CD4-positive, alpha-beta T cell (primary cell): ENCODE data around the gene USH1C. TPM values are rescaled to one million over a fixed set of nuclear protein-coding genes. Genes with fewer than 3 reads are reported as not detected.

Experiments used
- ATAC-seq: fragments of 200-7000 bp; cut with Tn5 transposase; one replicate; pipeline ENCODE4 v1.10.0; 2022; ENCODE audit warnings: mild to moderate bottlenecking; ENCODE audit not compliant: poor library complexity
- CTCF ChIA-PET: fragments of 350-600 bp; sonication (Branson Sonifier 250); formaldehyde crosslinking; loops from one replicate; lab custom pipeline; 2021; ENCODE audit warnings: antibody characterized with exemption, inconsistent platforms; lab: Charles Lee
- POLR2A ChIA-PET: fragments of 350-600 bp; sonication (Branson Sonifier 250); formaldehyde crosslinking; loops from one replicate; lab custom pipeline; 2021; ENCODE audit warnings: antibody characterized with exemption, inconsistent platforms; lab: Charles Lee
- DNase-seq, 14 experiments: peaks; one replicate each; pipeline ENCODE4 v3.0.0-alpha.2; 2013 to 2020; ENCODE audit warnings: mixed read lengths in 2 of 14
- H3K27ac ChIP-seq, 2 donors: one replicate each; pipeline versions ENCODE4 v1.5.1 to v1.7.0; 2013; ENCODE audit warnings: low read length in 2 of 2, low read depth in 1 of 2, mild to moderate bottlenecking in 1 of 2
- H3K27me3 ChIP-seq, 2 experiments: 1 replicate in 1 of 2; 2 replicates in 1 of 2; pipeline versions ENCODE4 v1.6.1 to v1.7.0; 2013; ENCODE audit warnings: low read length in 2 of 2, control low read depth in 1 of 2, mild to moderate bottlenecking in 1 of 2, moderate library complexity in 1 of 2; ENCODE audit not compliant: insufficient read depth in 2 of 2, control insufficient read depth in 1 of 2
- H3K36me3 ChIP-seq: one replicate; pipeline ENCODE4 v1.6.1; 2013; ENCODE audit warnings: low read length, control low read depth; ENCODE audit not compliant: insufficient read depth
- H3K4me1 ChIP-seq: one replicate; pipeline ENCODE4 v1.6.1; 2013; ENCODE audit warnings: low read length, control low read depth; ENCODE audit not compliant: insufficient read depth
- H3K4me3 ChIP-seq: one replicate; pipeline ENCODE4 v1.5.1; 2013; ENCODE audit warnings: mild to moderate bottlenecking, low read length, moderate library complexity
- H3K9me3 ChIP-seq, 2 experiments: 1 replicate in 1 of 2; 2 replicates in 1 of 2; pipeline versions ENCODE4 v1.6.1 to v1.7.0; 2013; ENCODE audit warnings: low read length in 2 of 2, mild to moderate bottlenecking in 2 of 2, control low read depth in 1 of 2, moderate library complexity in 1 of 2; ENCODE audit not compliant: control insufficient read depth in 1 of 2, insufficient read depth in 1 of 2
- H3K27ac Mint-ChIP-seq: one replicate; pipeline ENCODE4 v1.8.0; 2020; ENCODE audit warnings: mixed read lengths
- H3K27me3 Mint-ChIP-seq: one replicate; pipeline ENCODE4 v1.8.0; 2021; ENCODE audit warnings: mixed read lengths
- H3K36me3 Mint-ChIP-seq: one replicate; pipeline ENCODE4 v1.8.0; 2021; ENCODE audit warnings: low read depth, mixed read lengths
- H3K4me1 Mint-ChIP-seq: one replicate; pipeline ENCODE4 v1.8.0; 2021; ENCODE audit warnings: low read depth, mixed read lengths
- H3K4me3 Mint-ChIP-seq: one replicate; pipeline ENCODE4 v1.8.0; 2020; ENCODE audit warnings: mild to moderate bottlenecking, mixed read lengths
- H3K9me3 Mint-ChIP-seq: one replicate; pipeline ENCODE4 v1.8.0; 2020; ENCODE audit warnings: mixed read lengths
- CTCF ChIP-seq: fragments of 200-600 bp; IDR thresholded peaks from one replicate; pipeline ENCODE4 v1.8.0; 2022; ENCODE audit warnings: antibody characterized with exemption, mild to moderate bottlenecking
- intact Hi-C, 2 experiments: fragments of 100-400 bp; cut with DNase I in 1 of 2; cut with micrococcal nuclease in 1 of 2; formaldehyde crosslinking; loops; one replicate each; pipeline versions ENCODE4 v1.15.1 to v1.9.0; 2023 to 2025; cut with DNase I, micrococcal nuclease
- total RNA-seq, 174 experiments: library from RNA in 2 of 174; stranded (reverse) in 2 of 174; gene quantifications; one replicate each; pipeline ENCODE4 v1.2.3 and lab custom pipeline; 2021 to 2026

Gene USH1C
- total RNA-seq, 2 experiments from 2014 or later, result not detected

GRCh38 chr11:17553249-17553546 is 9.0 kb upstream of the USH1C start:
- Mint-ChIP-seq H3K36me3 (no peaks in the 10 kb centered on the region), H3K27ac (no peak overlapping the region), H3K4me1 (no peaks in the 10 kb centered on the region), H3K4me3 (no peak overlapping the region), H3K9me3 (no peaks in the 10 kb centered on the region), H3K27me3 (peaks cover 24% of the 10 kb centered on the region)
- no peak for TF ChIP-seq CTCF
- Histone ChIP-seq H3K4me1 (no peaks in the 10 kb centered on the region), H3K27me3 (peaks cover 3% of the 10 kb centered on the region in 2 experiments), H3K36me3 (no peaks in the 10 kb centered on the region), H3K4me3 (no peak overlapping the region), H3K27ac (no peak overlapping the region), H3K9me3 (no peaks in the 10 kb centered on the region)
- ChIA-PET POLR2A (no interaction called here), CTCF (no interaction called here)
- ATAC-seq, result no peak
- intact Hi-C loops, result loop anchor here in 1 of 2 experiments (10.0 kb wide), 1 partner anchor 62 kb away; no protein-coding TSS in a partner anchor
- DNase-seq, result no peak

GRCh38 chr11:17552392-17553248 is 8.4 kb upstream of the USH1C start:
- H3K36me3 ChIP-seq, result no peaks in the 10 kb centered on the region
- intact Hi-C loops, result loop anchor here in 1 of 2 experiments (10.0 kb wide), 1 partner anchor 62 kb away; no protein-coding TSS in a partner anchor
- peaks cover 24% of the 10 kb centered on the region for H3K27me3 Mint-ChIP-seq
- H3K9me3 Mint-ChIP-seq, result no peaks in the 10 kb centered on the region
- no peak for TF ChIP-seq CTCF
- POLR2A ChIA-PET, result no interaction called here
- H3K4me3 Mint-ChIP-seq, result no peak overlapping the region
- no peak overlapping the region for H3K27ac Mint-ChIP-seq
- H3K27ac ChIP-seq, result no peak overlapping the region
- DNase-seq, result no peak
- ATAC-seq, result no peak
- H3K4me1 Mint-ChIP-seq, result no peaks in the 10 kb centered on the region
- no peaks in the 10 kb centered on the region for H3K4me1 ChIP-seq
- no peak overlapping the region for H3K4me3 ChIP-seq
- CTCF ChIA-PET, result no interaction called here
- H3K27me3 ChIP-seq, result peaks cover 3 to 5% of the 10 kb centered on the region in 2 experiments
- H3K36me3 Mint-ChIP-seq, result no peaks in the 10 kb centered on the region
- no peaks in the 10 kb centered on the region for H3K9me3 ChIP-seq

DNA sequence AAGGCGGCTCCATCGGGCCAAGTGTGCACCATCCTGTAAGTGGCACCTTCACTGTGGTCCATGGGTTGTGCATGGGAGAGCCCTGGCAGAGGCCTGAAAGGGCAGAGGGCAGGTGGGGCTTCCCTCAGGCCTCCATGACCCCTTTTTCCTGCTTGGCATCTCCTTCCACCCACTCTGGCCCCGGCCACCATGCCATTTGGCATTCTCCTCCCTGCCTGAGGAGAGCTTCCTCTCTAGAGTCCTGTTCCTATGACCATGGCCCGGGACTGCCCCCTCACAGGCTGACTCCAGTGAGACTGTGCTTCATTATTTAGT is 7.8 kb upstream of the USH1C start:
- H3K4me3 Mint-ChIP-seq, result no peak overlapping the region
- Histone ChIP-seq H3K4me1 (no peaks in the 10 kb centered on the region), H3K27me3 (peaks cover 6 to 9% of the 10 kb centered on the region in 2 experiments), H3K4me3 (no peak overlapping the region), H3K27ac (no peak overlapping the region), H3K36me3 (no peaks in the 10 kb centered on the region), H3K9me3 (no peaks in the 10 kb centered on the region)
- no peaks in the 10 kb centered on the region for H3K9me3 Mint-ChIP-seq
- H3K4me1 Mint-ChIP-seq, result no peaks in the 10 kb centered on the region
- no peaks in the 10 kb centered on the region for H3K36me3 Mint-ChIP-seq
- no peak overlapping the region for H3K27ac Mint-ChIP-seq
- TF ChIP-seq CTCF, result no peak
- ChIA-PET CTCF (no interaction called here), POLR2A (no interaction called here)
- no peak for ATAC-seq
- DNase-seq, result no peak
- intact Hi-C loops, result loop anchor here in 1 of 2 experiments (10.0 kb wide), 1 partner anchor 63 kb away; no protein-coding TSS in a partner anchor
- peaks cover 26% of the 10 kb centered on the region for H3K27me3 Mint-ChIP-seq
